ENCODE results near the gene CFAP299. TPM values are rescaled to one million over a fixed set of nuclear protein-coding genes. Genes with fewer than 3 reads are reported as not detected.

The CFAP299 gene
- total and polyA plus RNA-seq, 2 of the 8 experiments (the other 6 are each of a cell fraction or from before 2014, with no cell fraction given), result not detected

DNA sequence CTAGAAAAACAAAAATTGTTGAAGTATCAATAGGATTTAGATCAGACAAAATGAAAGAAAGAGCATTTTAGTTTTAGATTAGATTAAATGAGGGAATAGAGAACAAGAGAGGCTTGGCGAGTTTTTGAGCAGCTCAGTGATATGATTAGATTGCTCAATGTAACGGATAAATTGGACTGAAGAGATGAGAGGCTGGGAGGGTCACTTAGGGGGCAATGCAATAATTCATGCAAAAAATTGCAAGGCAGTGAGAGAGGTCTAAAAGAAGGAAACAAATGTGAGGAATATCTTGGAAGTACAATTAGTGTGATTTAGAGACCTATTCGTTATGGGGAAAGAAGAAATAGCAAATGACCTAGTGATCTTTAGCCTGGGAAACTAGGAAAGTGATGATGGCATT is 644.7 kb downstream of the CFAP299 start:
- H3K4me2 ChIP-seq (ENCODE audit: insufficient read depth in 1 of 2, low read depth in 2 of 2, low read length in 2 of 2), result no peak overlapping the region
- H2BK20ac ChIP-seq (ENCODE audit: low read length), result no peak overlapping the region
- no peaks in the 10 kb centered on the region for H3K23me2 ChIP-seq (ENCODE audit: low read depth, low read length)
- no peak overlapping the region for H2AK5ac ChIP-seq (ENCODE audit: low read depth, low read length)
- no peak overlapping the region for H3K4ac ChIP-seq (replicated peaks; ENCODE audit: insufficient read length, low read depth, low read length)
- 90% methylated on average over 3 of the region's 3 CpGs; no CpG with 5 or more reads in 1 of the 2 experiments for WGBS, 2 experiments (ENCODE audit: extremely low coverage in 1 of 2, insufficient coverage in 1 of 2, insufficient read length in 1 of 2, insufficient replicate concordance in 2 of 2, low coverage in 1 of 2, low lambda C conversion rate in 2 of 2, missing lambda C conversion rate in 1 of 2)
- no peak overlapping the region for H4K91ac ChIP-seq (replicated peaks; ENCODE audit: insufficient read length, low read length)
- no peaks in the 10 kb centered on the region for H3K4me1 ChIP-seq (replicated peaks in 1 of 4; ENCODE audit: control insufficient read depth in 3 of 4, insufficient read depth in 4 of 4, low read length in 3 of 4)
- no peak overlapping the region for H2BK15ac ChIP-seq (ENCODE audit: low read length)
- ChIA-PET POLR2A (ENCODE audit: partially characterized antibody) (no interaction called here), CTCF (ENCODE audit: partially characterized antibody) (interaction anchor here (0.7 to 3.9 kb wide), 3 partner anchors 11 to 611 kb away, joined by 3 to 21 read pairs (median 3); no protein-coding TSS in a partner anchor)
- no peak overlapping the region for H3K4me3 ChIP-seq (ENCODE audit: extremely low read depth in 1 of 4, insufficient read depth in 2 of 4, low read depth in 3 of 4, low read length in 4 of 4)
- no peak overlapping the region for H4K5ac ChIP-seq (ENCODE audit: insufficient read length, low read depth, low read length)
- H3K18ac ChIP-seq (ENCODE audit: extremely low read depth, low read length), result no peak overlapping the region
- no peak overlapping the region for H3K23ac ChIP-seq (ENCODE audit: insufficient read length)
- H3K27me3 ChIP-seq (replicated peaks in 1 of 4; ENCODE audit: control insufficient read depth in 3 of 4, extremely low read depth in 1 of 4, insufficient read depth in 3 of 4, low read length in 3 of 4), result no peaks in the 10 kb centered on the region
- no peaks in the 10 kb centered on the region for H4K20me1 ChIP-seq (replicated peaks in 1 of 2; ENCODE audit: control insufficient read depth in 1 of 2, insufficient read depth in 2 of 2, low read length in 2 of 2)
- no peaks in the 10 kb centered on the region for H3K79me1 ChIP-seq (ENCODE audit: low read depth, low read length)
- H2BK120ac ChIP-seq (replicated peaks; ENCODE audit: low read depth, low read length), result no peak overlapping the region
- H3K9ac ChIP-seq (replicated peaks in 1 of 4; ENCODE audit: extremely low read depth in 1 of 4, low read depth in 3 of 4, low read length in 3 of 4), result no peak overlapping the region
- H3K79me2 ChIP-seq (ENCODE audit: control insufficient read depth in 1 of 2, insufficient read depth in 2 of 2, low read length in 2 of 2), result no peaks in the 10 kb centered on the region
- H3K36me3 ChIP-seq (ENCODE audit: control insufficient read depth in 2 of 4, insufficient read depth in 4 of 4, low read length in 3 of 4), result no peaks in the 10 kb centered on the region
- DNase-seq (ENCODE audit: low read depth in 1 of 2, low spot score in 2 of 2) (no peak), FAIRE-seq (no peak)
- H3K9me3 ChIP-seq (ENCODE audit: insufficient read depth in 2 of 2, low read depth in 1 of 2, low read length in 1 of 2), result no peaks in the 10 kb centered on the region
- no peak overlapping the region for H2AFZ ChIP-seq (ENCODE audit: low read length)
- H2BK5ac ChIP-seq (ENCODE audit: low read depth, low read length), result no peak overlapping the region
- no peak overlapping the region for H3K56ac ChIP-seq (replicated peaks; ENCODE audit: insufficient read length, low read depth, low read length)
- no peak overlapping the region for H3K14ac ChIP-seq (ENCODE audit: insufficient read length)
- H2BK12ac ChIP-seq (ENCODE audit: low read depth, low read length), result no peak overlapping the region
- H4K8ac ChIP-seq (ENCODE audit: extremely low read depth, insufficient read depth, low read length), result no peak overlapping the region
- no peak overlapping the region for H3K27ac ChIP-seq (ENCODE audit: low read depth, low read length)
- TF ChIP-seq TEAD4 (IDR thresholded peaks at IDR 0.05; ENCODE audit: low read depth, low read length) (no peak), CHD1 (IDR thresholded peaks at IDR 0.05; ENCODE audit: low read depth, low read length) (no peak), NRF1 (IDR thresholded peaks at IDR 0.05; ENCODE audit: low read depth, low read length) (no peak), BCL11A (IDR thresholded peaks at IDR 0.05; ENCODE audit: low read depth in 2 of 2, low read length in 2 of 2) (no peak), CREB1 (IDR thresholded peaks at IDR 0.05) (no peak), BACH1 (IDR thresholded peaks at IDR 0.05; ENCODE audit: low read length) (no peak), TAF7 (optimal IDR thresholded peaks at IDR 0.05; ENCODE audit: borderline replicate concordance, low read depth, low read length) (no peak), BRCA1 (IDR thresholded peaks at IDR 0.05; ENCODE audit: low read depth, low read length) (no peak), JUN (IDR thresholded peaks at IDR 0.05; ENCODE audit: low read depth, low read length) (no peak), PHF8 (conservative IDR thresholded peaks at IDR 0.05; ENCODE audit: low read depth, low read length) (no peak), EZH2 (IDR thresholded peaks at IDR 0.05; ENCODE audit: low read depth, low read length, severe bottlenecking) (no peak)
- TF ChIP-seq, protein P1, sequence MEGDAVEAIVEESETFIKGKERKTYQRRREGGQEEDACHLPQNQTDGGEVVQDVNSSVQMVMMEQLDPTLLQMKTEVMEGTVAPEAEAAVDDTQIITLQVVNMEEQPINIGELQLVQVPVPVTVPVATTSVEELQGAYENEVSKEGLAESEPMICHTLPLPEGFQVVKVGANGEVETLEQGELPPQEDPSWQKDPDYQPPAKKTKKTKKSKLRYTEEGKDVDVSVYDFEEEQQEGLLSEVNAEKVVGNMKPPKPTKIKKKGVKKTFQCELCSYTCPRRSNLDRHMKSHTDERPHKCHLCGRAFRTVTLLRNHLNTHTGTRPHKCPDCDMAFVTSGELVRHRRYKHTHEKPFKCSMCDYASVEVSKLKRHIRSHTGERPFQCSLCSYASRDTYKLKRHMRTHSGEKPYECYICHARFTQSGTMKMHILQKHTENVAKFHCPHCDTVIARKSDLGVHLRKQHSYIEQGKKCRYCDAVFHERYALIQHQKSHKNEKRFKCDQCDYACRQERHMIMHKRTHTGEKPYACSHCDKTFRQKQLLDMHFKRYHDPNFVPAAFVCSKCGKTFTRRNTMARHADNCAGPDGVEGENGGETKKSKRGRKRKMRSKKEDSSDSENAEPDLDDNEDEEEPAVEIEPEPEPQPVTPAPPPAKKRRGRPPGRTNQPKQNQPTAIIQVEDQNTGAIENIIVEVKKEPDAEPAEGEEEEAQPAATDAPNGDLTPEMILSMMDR (IDR thresholded peaks at IDR 0.05; ENCODE audit: control extremely low read depth in 1 of 3, insufficient read depth in 1 of 3, low read depth in 1 of 3, low read length in 3 of 3), result no peak
